ENCODE data around the gene TBX1. TPM values are rescaled to one million over a fixed set of nuclear protein-coding genes. Genes with fewer than 3 reads are reported as not detected.
"Not testable (repeated sequence)": the region's sequence is repeated elsewhere in the genome, so short reads cannot be mapped to it uniquely, and the experiment has no call there.

TBX1 gene
- total RNA-seq, 1 donor from 2014 or later, result 43.5 TPM

DNA sequence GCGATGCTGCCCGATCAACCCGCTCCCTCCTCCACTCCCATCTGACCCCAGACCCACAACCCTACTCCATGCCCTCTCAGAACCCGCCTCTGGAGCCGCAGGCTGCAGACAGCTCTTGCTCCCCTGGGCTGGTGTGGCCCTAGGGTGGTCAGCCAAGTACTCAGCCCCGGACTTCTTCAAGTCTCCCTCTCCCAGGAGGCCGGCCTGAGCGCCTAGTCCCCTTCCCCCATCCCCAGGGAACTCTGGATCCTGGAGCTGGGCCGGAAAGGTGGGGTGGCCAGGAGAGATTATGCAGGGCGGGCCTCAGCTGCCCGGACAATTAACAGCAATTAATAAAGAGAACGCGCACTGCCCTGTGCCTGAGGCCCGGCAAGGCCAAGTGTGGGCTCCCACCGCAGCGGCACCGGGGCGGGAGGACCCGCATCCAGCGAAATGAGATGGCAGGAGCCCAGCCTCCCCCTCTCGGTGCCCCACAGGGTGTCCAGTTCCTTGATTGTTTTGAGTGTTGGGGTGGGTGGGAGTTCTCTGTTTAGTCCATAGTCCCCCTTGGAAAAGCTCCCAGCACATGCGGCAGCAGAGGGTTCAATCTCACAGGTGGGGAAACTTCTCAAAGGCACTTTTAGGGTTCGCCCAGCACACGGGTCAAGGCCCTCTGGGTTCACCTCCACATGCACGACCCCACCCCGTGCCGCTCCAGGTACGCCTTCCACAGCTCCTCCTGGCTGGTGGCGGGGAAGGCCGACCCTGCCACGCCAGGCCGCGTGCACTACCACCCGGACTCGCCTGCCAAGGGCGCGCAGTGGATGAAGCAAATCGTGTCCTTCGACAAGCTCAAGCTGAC, 3.1 kb downstream of the TBX1 start:
- no peak for DNase-seq (ENCODE audit: low read depth)

DNA sequence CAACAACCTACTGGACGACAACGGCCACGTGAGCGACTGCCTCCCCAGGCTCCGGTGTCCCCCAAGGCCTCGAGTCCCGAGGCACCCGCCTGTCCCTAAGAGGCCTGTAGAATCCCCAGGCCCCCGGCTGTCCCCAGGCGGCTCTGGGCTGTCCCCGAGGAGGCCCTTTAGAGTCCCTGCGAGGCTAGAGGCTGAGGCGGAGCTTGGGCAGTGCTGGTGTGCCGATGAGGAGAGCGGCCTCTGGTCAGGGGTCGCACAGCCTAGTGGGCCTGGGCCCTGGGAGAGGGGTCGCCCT, 3.7 kb downstream of the TBX1 start:
- no peak for DNase-seq (ENCODE audit: low read depth)

DNA sequence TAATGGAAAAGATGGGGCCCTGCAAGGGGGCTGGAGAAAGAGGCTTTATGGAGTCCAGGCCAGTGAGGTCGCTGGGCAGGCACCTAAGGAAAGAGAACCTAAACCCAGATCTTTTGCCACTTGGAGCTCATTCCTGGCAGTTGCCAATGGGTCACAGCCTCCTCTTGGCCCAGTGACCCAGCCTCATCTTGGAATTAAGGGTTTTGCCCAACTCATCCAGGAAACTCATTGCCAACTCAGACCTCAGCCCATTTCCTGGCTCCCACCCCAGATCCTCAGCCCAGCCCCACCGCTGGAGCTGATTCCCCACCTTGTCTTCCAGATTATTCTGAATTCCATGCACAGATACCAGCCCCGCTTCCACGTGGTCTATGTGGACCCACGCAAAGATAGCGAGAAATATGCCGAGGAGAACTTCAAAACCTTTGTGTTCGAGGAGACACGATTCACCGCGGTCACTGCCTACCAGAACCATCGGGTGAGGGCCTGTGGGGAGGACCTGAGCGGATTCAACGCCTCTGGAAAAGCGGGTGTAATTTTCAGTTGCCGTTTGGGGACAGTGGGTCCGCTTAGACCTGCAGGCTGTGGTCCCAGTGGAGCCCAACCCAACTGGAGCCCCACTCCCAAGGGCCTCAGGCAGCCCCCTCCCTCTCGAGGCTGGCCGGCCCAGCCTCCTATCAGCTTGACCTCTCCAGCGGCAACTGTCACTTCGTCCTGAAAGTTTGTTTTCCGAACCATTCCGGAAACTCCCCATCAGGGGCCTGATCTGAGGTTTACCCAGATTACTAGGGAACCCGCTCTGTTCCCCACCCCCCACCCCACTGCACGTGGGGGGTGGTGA, 4.3 kb downstream of the TBX1 start:
- no peak for DNase-seq (ENCODE audit: low read depth)

DNA sequence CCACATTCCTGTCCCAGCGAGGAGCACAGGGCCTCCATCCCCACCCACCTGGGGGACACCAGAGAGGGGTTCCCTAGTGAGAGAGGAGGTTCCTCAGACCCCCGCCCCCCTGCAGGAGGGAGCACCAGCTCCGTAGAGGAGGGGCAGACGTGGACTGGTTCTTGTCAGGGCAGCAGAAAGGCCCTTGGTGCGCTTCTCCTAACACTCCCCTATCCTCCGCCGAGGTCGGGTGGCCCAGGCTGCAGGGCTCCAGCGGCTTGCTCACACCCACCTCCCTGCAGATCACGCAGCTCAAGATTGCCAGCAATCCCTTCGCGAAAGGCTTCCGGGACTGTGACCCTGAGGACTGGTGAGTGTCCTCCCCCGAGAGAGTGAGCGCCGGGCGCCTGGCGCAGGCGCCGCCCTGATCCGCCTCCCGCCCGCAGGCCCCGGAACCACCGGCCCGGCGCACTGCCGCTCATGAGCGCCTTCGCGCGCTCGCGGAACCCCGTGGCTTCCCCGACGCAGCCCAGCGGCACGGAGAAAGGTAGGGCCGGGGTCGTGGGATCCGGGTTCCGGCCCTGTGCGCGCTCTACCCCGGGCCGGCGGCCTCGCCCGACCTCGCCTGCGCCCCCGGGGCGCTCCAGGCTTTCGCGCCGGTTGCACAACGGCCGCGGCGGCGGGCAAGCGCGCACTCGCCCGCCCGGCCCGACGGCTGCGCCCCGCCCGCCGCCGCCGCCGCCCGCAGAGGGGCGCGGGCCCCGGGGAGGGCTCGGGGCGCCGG, 5.1 kb downstream of the TBX1 start:
- no peak for DNase-seq (ENCODE audit: low read depth)

DNA sequence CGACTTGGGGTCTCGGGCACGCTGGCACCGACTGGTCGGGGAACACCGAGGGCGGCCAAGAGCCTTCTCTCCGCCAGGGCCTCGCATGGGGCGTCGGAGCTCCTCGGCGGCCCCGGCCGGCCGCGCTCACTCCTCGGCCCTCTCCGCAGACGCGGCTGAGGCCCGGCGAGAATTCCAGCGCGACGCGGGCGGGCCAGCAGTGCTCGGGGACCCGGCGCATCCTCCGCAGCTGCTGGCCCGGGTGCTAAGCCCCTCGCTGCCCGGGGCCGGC, 5.6 kb downstream of the TBX1 start:
- DNase-seq (ENCODE audit: low read depth), result no peak

DNA sequence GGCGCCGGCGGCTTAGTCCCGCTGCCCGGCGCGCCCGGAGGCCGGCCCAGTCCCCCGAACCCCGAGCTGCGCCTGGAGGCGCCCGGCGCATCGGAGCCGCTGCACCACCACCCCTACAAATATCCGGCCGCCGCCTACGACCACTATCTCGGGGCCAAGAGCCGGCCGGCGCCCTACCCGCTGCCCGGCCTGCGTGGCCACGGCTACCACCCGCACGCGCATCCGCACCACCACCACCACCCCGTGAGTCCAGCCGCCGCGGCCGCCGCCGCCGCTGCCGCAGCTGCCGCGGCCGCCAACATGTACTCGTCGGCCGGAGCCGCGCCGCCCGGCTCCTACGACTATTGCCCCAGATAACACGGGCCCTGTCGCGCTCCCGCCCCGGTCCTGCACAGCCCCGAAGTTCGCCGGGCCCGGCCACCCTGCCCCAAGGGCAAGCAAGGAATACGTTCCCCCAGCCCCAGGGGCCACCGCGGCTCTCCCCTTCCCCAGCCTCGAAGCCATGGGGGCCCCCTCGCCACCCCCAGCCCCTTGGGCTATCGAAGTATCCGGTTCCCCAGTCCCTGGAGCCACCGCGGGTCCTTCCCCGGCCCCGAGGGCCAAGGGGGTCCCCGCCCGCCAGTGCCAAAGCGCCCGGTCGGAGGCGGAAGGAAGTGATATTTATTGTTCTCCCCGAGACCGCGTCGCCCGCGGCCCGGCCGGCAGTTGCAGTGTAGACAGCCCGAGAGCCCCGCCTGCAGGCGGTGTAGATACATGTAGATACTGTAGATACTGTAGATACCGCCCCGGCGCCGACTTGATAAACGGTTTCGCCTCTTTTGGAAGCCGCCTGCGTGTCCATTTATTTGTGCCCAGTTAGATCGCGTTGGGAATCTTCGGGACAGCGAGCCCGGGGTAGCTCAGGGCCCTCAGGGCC, 6.2 kb downstream of the TBX1 start:
- no peak for DNase-seq (ENCODE audit: low read depth)

DNA sequence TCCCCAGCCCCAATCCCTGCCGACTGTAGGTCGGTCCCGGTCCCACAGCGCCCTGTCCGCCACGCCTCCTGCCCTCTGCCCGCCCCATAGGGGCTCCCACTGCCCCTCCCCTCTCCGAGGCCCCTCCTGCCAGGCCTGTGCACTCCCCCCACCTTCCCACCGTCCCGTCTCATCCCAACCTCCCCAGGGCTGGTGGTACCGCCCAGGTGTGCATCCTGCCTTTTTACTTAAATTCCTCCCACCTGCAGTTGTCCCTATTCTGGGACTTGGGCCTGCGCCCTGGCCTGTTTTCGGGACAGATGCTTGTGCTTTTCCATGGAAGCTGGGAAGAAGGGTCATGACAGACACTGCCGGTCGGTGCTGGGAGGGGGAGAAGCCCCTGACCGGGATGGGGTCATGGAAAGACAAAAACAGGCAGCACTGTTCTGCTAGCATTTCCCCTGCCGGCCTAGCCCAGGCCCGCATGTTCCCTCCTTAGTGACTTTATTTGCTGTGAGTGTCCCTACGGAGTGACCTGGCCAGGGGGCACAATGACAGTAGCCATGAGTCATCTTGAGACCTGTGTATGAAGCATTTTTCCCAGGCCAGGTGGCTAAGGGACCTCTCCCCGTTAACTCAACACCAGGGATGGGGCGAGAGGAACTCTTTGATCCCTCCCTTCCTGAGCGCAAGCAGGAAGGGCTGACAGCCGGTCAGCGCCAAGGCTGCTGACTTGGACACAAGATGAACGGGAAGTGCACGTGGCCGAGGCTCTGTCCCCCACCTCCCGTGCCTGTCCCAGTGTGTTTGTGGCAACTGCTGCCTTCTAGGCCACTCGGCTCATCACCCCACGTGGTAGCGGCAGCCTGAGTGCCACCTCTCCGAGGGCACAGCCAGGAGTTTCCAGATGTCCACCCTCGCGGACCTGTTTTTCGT, 7.1 kb downstream of the TBX1 start:
- DNase-seq (ENCODE audit: low read depth), result no peak

DNA sequence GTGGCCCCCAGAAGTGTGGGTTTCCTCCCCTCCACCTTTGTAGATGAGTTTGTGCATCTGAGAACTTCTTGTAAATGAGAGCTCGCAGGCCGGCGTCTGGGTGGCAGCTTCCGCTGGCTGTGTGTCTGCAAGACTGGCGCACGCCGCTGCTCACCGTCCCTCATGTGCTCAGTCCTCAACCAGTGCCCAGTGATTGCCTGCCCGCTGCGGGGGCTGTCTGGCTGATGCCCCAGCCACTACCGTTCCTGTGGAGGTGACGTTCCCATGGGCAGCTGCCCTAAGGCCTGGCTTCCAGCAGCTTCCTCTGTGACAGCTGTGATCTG, 8.8 kb downstream of the TBX1 start:
- no peak for DNase-seq (ENCODE audit: low read depth)

DNA sequence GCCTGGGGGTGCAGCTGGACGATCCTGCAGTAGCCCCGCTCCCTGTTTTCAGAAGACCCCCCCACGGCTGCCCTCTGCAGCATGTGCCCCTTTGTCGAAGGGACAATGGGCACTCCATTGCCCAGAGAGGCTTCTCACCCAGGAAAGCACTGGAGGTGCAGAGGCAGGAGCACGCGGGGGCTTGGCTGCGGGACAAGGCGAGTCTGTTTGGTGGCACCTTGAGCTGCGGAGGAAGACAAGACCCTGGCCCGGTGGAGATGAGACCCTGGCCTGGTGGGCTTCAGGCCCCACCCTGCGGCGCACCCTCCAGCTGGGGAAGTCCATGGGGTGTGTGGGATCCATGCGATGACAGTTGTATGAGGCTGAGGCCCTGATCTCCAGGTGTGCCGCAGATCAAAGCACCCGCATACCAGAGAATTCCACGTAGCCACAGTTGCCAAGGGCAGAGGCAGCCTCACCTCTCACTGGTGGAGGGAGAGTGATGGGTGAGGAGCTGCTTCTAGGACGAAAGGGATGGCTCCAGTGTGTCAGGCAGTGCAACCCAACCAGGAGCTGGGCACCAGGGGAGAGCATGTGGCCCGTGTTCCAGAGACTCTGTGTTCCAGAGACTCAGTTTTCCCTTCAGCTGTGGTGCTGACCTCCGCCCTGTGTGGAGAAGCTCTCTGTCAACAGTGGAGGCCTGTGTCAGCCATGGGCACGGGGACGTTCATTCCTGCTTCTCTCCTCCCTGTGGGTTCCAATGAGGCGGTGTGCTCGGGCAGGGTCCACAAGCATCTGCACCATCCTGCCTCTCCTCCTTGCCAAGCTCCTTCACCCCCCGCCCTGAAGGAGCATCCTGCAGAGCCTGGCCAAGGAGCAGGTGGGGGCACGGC, 10.0 kb downstream of the TBX1 start:
- no peak for DNase-seq (ENCODE audit: low read depth)

DNA sequence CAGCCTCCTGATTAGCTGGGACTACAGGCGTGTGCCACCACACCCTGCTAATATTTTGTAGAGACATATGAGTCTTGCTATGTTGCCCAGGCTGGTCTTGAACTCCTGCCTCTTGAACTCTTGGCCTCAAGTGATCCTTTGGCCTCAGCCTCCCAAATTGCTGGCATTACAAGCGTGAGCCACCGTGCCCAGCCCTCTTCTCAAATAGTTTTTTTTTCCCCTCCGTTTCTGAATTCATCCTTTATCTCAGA, 11.8 kb downstream of the TBX1 start:
- DNase-seq (ENCODE audit: low read depth), result no peak

DNA sequence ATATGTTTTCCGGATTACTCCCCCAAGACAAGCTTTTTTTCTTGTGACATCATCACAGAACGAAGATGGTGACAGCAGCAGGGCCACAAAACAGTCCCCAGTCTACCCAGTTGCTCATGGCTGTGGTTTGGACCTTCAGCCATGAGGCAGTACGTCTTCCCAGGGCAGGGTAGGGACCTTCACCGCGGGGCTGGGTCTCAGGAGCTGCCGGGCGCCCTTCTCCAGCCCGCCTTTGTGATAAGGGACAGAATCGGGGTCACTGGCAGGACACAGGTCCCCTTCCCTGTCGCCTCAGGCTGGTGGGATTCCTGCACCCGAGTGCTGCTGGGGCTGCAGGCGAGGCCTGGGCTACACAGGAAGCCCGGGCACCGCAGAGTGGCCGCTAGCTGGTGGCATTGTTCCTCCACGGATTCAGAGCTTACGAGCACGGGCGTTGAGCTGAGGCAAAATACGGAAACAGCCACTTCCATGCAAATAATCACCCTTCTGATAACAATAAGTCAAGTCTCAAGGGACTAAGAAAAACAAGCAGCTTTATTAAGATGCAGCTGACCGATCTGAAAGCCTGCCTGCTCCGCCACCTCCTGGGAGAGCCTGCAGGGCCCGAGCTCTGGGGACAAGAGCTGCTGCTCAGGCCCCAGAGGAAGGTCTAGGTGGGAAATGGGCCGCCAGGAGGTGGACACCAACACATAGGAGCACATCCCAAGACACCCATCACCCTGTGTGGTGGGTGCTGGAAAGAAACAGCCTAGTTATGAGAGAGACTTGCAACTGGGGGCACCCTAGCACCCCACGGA, 12.3 kb downstream of the TBX1 start:
- no peak for DNase-seq (ENCODE audit: low read depth)

DNA sequence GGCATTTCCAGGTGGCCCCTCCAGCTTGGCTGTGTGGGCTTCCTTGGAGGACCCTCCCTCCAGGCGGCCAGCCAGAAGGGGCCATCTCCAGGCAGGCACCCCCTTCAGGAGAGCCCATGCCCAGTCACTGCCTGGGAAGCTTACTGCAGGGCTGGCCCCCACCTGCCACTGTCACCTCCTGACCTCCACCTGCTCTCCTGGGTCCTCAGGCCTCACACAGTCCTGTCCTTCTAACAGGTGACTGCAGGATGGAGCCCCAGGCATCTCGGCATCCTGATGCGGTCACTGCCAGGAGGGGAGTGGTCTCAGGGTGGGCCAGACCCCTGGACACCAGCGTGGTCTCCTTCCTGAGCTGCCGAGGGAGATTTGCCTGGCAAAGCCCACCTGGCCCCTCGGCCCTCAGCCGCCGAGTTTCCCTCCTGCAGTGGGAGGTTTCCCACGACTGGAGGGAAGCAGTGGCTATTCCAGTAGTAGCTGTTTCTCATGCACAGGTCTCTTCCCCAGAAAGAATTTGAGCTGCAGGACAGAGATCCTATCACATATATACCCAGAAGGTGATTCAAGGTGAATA, 13.0 kb downstream of the TBX1 start:
- no peak for DNase-seq (ENCODE audit: low read depth)

DNA sequence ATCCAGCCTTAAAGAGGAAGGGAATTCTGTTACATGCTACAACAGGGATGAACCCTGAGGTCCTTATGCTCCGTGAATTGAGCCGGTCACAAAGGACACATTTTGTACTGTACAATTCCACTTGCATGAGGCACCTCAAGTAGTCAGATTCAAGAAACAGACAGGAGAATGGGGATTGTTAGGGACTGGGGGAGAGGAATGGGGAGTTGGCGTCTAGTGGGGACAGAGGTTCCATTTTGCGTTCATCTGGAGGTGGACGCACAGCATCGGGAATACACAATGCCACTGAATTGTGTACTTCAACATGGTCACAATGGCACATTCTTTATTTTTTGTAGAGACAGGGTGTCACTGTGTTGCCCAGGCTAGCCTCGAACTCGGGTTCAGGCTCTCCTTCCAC, 14.1 kb downstream of the TBX1 start:
- no peak for DNase-seq (ENCODE audit: low read depth)

DNA sequence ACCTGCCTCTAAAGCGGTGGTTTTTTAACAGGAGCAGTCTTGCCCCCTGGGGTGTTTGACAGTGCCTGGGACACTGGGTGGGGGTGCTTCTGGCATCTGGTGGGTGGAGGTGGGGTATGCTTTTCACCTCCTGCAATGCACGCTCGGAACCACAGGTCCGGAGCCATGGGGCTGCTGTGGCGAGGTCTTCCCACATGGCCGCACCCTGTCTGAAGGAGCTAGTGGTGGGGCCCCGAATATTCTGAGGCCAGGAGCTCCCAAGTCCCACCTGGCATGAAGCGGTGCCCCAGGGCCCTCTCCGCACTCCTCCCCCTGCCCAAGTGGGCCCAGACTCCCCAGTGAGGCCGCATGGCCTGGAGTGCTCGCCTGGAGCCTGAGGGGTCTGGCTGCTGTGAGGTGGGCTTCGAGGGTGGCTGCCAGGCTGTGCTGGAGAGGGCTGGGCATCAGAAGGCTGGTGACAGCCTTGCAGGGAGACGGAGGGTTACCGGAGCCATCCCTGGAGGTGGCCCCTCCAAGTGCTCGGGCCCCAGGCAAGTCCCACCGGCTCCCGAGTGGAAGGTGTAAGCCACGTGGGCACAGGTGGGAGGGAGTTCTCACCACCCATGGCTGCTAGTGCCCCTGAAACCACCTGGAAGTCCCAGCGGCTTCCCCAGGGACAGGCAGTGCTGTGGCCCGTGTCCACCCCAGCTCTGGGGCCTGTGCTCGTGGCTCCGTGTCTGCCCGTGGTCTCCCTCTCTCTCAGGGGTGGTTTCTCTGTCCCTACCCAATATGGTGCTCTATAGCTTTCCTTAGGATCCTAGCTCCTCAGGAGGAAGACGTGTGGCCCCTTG, 15.1 kb downstream of the TBX1 start:
- no peak for DNase-seq (ENCODE audit: low read depth)

DNA sequence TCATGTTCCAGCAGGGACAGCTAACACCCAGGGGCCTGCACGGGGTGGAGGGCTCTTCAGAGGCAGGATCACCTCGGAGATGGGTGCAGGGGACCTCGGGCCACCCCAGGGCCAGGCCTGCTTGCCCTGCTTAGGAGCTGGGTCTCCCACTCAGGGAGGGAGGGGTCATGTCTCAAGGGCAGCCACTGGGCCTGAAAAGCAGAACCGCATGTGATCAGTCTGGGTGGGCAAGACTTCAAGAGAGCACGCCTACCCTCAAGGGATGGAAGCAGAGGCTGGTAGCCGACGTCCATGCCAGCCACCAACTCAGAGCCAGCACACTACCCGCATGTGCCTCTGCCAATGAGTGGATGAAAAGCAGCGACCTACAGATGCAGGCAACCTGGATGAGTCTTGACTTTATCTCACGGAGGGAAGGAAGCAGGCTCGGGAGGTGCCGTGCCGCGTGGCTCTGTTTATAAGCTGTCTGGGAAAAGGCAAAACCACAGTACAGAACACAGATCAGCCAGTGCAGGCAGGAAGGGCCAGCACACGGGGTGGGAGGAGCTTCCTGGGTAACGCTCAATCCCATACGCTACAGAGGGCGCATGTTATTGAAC, 16.0 kb downstream of the TBX1 start:
- no peak for DNase-seq (ENCODE audit: low read depth)

DNA sequence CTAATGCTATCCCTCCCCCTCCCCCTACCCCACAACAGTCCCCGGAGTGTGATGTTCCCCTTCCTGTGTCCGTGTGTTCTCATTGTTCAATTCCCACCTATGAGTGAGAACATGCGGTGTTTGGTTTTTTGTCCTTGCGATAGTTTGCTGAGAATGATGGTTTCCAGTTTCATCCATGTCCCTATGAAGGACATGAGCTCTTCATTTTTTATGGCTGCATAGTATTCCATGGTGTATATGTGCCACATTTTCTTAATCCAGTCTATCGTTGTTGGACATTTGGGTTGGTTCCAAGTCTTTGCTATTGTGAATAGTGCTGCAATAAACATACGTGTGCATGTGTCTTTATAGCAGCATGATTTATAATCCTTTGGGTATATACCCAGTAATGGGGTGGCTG, 16.6 kb downstream of the TBX1 start:
- DNase-seq (ENCODE audit: low read depth), result not testable (repeated sequence)

DNA sequence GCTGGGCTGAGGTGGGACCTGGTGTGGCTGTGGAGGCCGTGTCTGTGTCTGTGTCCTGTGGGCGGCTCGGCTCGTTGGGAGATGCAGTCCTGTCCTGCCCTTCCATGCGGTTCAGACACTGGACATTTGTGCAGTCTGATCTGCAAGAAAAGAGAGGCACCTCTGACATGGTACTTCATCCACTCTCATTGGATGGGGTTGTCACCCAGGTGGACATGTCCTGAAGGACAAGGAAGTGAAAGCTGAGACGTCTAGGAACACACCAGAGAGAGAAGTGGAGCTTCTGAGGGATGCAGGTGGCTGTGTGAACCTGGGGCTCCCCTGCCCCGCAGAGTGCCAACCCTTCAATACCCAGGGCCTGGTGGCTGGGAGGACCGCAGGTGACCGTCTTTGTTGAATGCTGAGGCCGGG, 18.4 kb downstream of the TBX1 start:
- DNase-seq (ENCODE audit: low read depth), result no peak

All from myocyte (in vitro differentiated cells).